HG03135 (cell line): ENCODE data around the gene MMP11.

Experiments used
- ATAC-seq: cut with Tn5 transposase; IDR thresholded peaks from one replicate; pipeline ENCODE4 v1.9.1; 2021; ENCODE audit warnings: mild to moderate bottlenecking, moderate library complexity; ENCODE audit not compliant: unreplicated experiment

The MMP11 gene

GRCh38 chr22:23800297-23801237 lies 27.9 kb downstream of the MMP11 start:
- peak; percentile 54 for ATAC-seq

GRCh38 chr22:23801238-23801821 lies 28.7 kb downstream of the MMP11 start:
- no peak for ATAC-seq

GRCh38 chr22:23801886-23802377 lies 29.3 kb downstream of the MMP11 start:
- no peak for ATAC-seq

GRCh38 chr22:23803001-23803819 lies 30.6 kb downstream of the MMP11 start:
- no peak for ATAC-seq

- no peak for ATAC-seq
Measured at GRCh38 chr22:23804781-23805291, 32.2 kb downstream of the MMP11 start.

GRCh38 chr22:23806837-23807236 lies 34.2 kb downstream of the MMP11 start:
- ATAC-seq: no peak

GRCh38 chr22:23812378-23812777 lies 39.7 kb downstream of the MMP11 start:
- no peak for ATAC-seq

- ATAC-seq: no peak
Measured at GRCh38 chr22:23815541-23816155, 43.0 kb downstream of the MMP11 start.

- no peak for ATAC-seq
Measured at GRCh38 chr22:23816156-23816976, 43.7 kb downstream of the MMP11 start.

- no peak for ATAC-seq
Measured at GRCh38 chr22:23817146-23817545, 44.5 kb downstream of the MMP11 start.

GRCh38 chr22:23818541-23818940 lies 45.9 kb downstream of the MMP11 start:
- no peak for ATAC-seq

- ATAC-seq: no peak
Measured at GRCh38 chr22:23820748-23821211, 48.1 kb downstream of the MMP11 start.

- ATAC-seq: no peak
Measured at GRCh38 chr22:23822101-23822671, 49.5 kb downstream of the MMP11 start.

GRCh38 chr22:23823331-23823791 lies 50.7 kb downstream of the MMP11 start:
- no peak for ATAC-seq

- ATAC-seq: no peak
Measured at GRCh38 chr22:23824476-23825245, 52.0 kb downstream of the MMP11 start.

GRCh38 chr22:23825246-23825905 lies 52.7 kb downstream of the MMP11 start:
- ATAC-seq: no peak

GRCh38 chr22:23826510-23827350 lies 54.1 kb downstream of the MMP11 start:
- ATAC-seq: no peak
